Activated T-helper 1 cell treated with anti-CD3 and anti-CD28 coated beads, Interleukin-12 subunit alpha, Interleukin-12 subunit beta, Interleukin-2, Interleukin-4 antibody, amounts not matched to agents 30 ng/mL and 10 ng/mL and 1 ng/mL, durations not matched to agents 14 hours and 24 hours and 36 hours (primary cell): ENCODE data around the gene SEMA4D. TPM values are rescaled to one million over a fixed set of nuclear protein-coding genes. Genes with fewer than 3 reads are reported as not detected.
"Not testable (repeated sequence)": the region's sequence is repeated elsewhere in the genome, so short reads cannot be mapped to it uniquely, and the experiment has no call there.

ENCODE experiments used
- DNase-seq: peaks from one replicate; pipeline ENCODE4 v3.0.0; 2021; ENCODE audit warnings: low spot score
- H3K27ac Mint-ChIP-seq: one replicate; pipeline ENCODE4 v1.8.0; 2021; ENCODE audit warnings: mild to moderate bottlenecking, mixed read lengths
- H3K27me3 Mint-ChIP-seq: one replicate; pipeline ENCODE4 v1.8.0; 2022; ENCODE audit warnings: mild to moderate bottlenecking, moderate library complexity, mixed read lengths; ENCODE audit not compliant: insufficient read depth
- H3K36me3 Mint-ChIP-seq: one replicate; pipeline ENCODE4 v1.8.0; 2021; ENCODE audit warnings: low read depth, mixed read lengths
- H3K4me1 Mint-ChIP-seq: one replicate; pipeline ENCODE4 v1.8.0; 2021; ENCODE audit warnings: low read depth, mixed read lengths
- H3K4me3 Mint-ChIP-seq: one replicate; pipeline ENCODE4 v1.8.0; 2021; ENCODE audit warnings: mild to moderate bottlenecking, moderate library complexity, mixed read lengths
- H3K9me3 Mint-ChIP-seq: one replicate; pipeline ENCODE4 v1.8.0; 2021; ENCODE audit warnings: mixed read lengths
- intact Hi-C: fragments of 100-400 bp; cut with micrococcal nuclease; formaldehyde crosslinking; loops from one replicate; pipeline ENCODE4 v1.15.1; 2024
- total RNA-seq: library from RNA; stranded (reverse); gene quantifications from 2 replicates; pipeline ENCODE4 v1.2.3, GENCODE V29; 2022

Gene SEMA4D
- total RNA-seq, 1 donor from 2014 or later, result 388 TPM

DNA sequence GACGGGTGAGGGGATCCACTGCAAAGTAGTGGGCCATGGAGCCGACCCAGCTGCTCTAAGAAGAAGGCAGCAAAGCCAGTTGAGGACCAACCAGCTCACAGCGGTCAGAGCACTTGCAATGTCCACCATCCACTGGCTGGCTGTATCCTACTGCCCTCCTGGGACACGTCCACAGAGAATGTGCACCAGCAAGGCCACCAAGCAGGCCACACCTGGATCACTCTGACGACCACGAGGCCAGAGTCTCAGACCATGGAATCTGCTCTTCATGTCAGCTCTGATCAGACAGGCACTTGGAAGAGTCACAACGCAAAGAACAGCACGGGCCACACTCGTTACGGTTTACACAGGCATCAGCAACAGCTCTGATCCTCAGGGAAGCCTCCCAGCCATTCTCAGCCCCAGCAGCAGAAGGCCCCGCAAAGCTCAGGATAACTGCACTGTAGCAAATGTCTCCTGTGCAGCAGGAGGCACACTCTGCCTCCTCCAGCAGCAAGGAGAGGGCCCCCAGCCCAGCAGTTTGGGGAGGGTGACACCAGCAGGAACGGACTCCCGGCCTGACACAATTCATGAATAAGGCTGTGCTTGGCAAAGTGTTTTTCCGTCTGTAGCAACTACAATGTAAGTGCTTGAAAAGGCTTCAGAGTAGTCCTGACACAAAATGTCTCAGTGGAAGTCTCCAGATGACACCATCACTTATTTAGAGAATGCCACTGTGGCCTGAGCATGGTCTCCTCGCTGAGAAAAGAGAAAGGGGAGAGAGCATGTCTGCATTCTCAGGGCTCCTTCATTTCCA, 15.7 kb downstream of the SEMA4D start:
- peaks cover 91% of the 10 kb centered on the region for H3K4me1 Mint-ChIP-seq
- no peaks in the 10 kb centered on the region for H3K27me3 Mint-ChIP-seq
- intact Hi-C loops, result loop anchor here (1.0 kb wide), 2 partner anchors 8 to 54 kb away; no protein-coding TSS in a partner anchor
- DNase-seq, result no peak
- H3K36me3 Mint-ChIP-seq, result peaks cover 49% of the 10 kb centered on the region
- H3K27ac Mint-ChIP-seq, result peak overlapping the region; percentile 96
- no peaks in the 10 kb centered on the region for H3K9me3 Mint-ChIP-seq
- H3K4me3 Mint-ChIP-seq, result peak overlapping the region; percentile 81

- Mint-ChIP-seq H3K36me3 (peaks cover 54% of the 10 kb centered on the region), H3K4me3 (peak overlapping the region; percentile 81), H3K4me1 (peaks cover 91% of the 10 kb centered on the region), H3K27ac (peak overlapping the region; percentile 96), H3K27me3 (no peaks in the 10 kb centered on the region), H3K9me3 (no peaks in the 10 kb centered on the region)
- intact Hi-C loops, result no loop called here
- no peak for DNase-seq
Observed at GRCh38 chr9:89481538-89481915, 16.4 kb downstream of the SEMA4D start.

GRCh38 chr9:89480825-89481537, 16.9 kb downstream of the SEMA4D start:
- no peak for DNase-seq
- H3K27ac Mint-ChIP-seq, result peak overlapping the region; percentile 96
- peaks cover 91% of the 10 kb centered on the region for H3K4me1 Mint-ChIP-seq
- intact Hi-C loops, result no loop called here
- H3K9me3 Mint-ChIP-seq, result no peaks in the 10 kb centered on the region
- H3K4me3 Mint-ChIP-seq, result peak overlapping the region; percentile 81
- H3K36me3 Mint-ChIP-seq, result peaks cover 56% of the 10 kb centered on the region
- H3K27me3 Mint-ChIP-seq, result no peaks in the 10 kb centered on the region

DNA sequence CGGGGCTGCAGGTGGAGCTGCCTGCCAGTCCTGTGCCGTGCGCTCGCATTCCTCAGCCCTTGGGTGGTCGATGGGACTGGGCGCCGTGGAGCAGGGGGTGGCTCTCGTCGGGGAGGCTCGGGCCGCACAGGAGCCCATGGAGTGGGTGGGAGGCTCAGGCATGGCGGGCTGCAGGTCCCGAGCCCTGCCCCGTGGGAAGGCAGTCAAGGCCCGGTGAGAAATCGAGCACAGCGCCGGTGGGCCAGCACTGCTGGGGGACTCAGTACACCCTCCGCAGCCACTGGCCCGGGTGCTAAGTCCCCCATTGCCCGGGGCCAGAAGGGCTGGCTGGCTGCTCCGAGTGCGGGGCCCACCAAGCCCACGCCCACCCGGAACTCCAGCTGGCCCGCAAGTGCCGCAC, 17.5 kb downstream of the SEMA4D start:
- H3K9me3 Mint-ChIP-seq, DNase-seq, H3K27me3 Mint-ChIP-seq, intact Hi-C loops, H3K27ac Mint-ChIP-seq, H3K4me3 Mint-ChIP-seq: not testable (repeated sequence)
- Mint-ChIP-seq H3K4me1 (peaks cover 94% of the 10 kb centered on the region), H3K36me3 (peaks cover 59% of the 10 kb centered on the region)

DNA sequence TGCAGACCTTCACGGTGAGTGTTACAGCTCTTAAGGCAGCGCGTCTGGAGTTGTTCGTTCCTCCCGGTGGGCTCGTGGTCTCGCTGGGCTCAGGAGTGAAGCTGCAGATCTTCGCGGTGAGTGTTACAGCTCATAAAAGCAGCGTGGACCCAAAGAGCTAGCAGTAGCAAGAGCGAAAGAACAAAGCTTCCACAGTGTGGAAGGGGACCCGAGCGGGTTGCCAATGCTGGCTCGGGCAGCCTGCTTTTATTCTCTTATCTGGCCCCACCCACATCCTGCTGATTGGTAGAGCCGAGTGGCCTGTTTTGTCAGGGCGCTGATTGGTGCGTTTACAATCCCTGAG, 18.3 kb downstream of the SEMA4D start:
- Mint-ChIP-seq H3K4me1 (peaks cover 90% of the 10 kb centered on the region), H3K27ac (peak overlapping the region; percentile 96), H3K36me3 (peaks cover 59% of the 10 kb centered on the region), H3K4me3 (peak overlapping the region; percentile 89)
- intact Hi-C loops, result loop anchor here (5.0 kb wide), 1 partner anchor 503 kb away; no protein-coding TSS in a partner anchor
- not testable (repeated sequence) for DNase-seq, H3K27me3 Mint-ChIP-seq, H3K9me3 Mint-ChIP-seq

- no peaks in the 10 kb centered on the region for H3K9me3 Mint-ChIP-seq
- intact Hi-C loops, result loop anchor here (1.0 to 5.0 kb wide), 3 partner anchors 7 to 503 kb away; no protein-coding TSS in a partner anchor
- peak overlapping the region; percentile 96 for H3K27ac Mint-ChIP-seq
- peaks cover 60% of the 10 kb centered on the region for H3K36me3 Mint-ChIP-seq
- peak overlapping the region; percentile 89 for H3K4me3 Mint-ChIP-seq
- no peaks in the 10 kb centered on the region for H3K27me3 Mint-ChIP-seq
- no peak for DNase-seq
- H3K4me1 Mint-ChIP-seq, result peaks cover 90% of the 10 kb centered on the region
Observed at GRCh38 chr9:89478821-89479668, 18.9 kb downstream of the SEMA4D start.

DNA sequence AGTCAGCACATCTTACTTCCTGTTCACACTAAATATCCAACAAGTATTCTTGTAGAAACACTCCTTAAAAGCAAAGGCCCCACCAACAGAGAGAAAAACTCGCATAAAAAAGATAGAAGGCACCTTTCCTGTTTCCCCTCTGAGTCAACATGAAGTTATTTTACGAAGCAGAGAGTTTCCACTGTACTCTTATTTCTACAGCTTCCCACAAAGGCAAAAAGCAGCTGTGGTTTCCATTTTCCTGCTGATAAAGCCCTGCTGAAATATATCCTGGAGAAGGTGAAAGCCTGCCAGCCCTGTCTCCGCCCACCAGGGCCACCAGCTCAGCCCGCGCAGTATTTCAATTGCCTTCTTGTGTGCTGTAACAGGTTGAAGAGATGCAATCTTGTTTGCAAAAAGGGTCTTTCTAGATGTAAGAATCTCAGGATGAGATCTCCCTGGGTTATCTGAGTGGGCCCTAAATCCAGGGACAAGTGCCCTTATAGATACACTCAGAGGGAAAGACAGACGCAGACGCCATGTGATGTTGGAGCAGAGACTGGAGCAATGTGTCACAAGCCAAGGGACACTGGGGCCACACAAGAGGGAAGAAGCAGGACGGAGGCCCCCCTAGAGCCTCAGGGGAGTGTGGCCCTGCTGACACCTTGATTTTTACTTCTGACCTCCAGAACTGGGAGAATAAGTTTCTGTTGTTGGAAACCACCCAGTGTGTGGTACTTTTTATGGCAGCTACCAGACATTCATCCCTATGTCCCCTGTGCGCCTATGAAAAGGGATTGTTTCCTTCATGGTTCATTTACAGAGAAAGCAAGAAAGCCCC, 19.9 kb downstream of the SEMA4D start:
- peak; percentile 47 for DNase-seq
- Mint-ChIP-seq H3K4me3 (peak overlapping the region; percentile 89), H3K36me3 (peaks cover 69% of the 10 kb centered on the region), H3K27me3 (no peaks in the 10 kb centered on the region), H3K27ac (peak overlapping the region; percentile 96), H3K4me1 (peaks cover 90% of the 10 kb centered on the region), H3K9me3 (no peaks in the 10 kb centered on the region)
- intact Hi-C loops, result loop anchor here (1.0 to 5.0 kb wide), 9 partner anchors 8 to 504 kb away; no protein-coding TSS in a partner anchor

- no peak for DNase-seq
Observed at GRCh38 chr9:89477384-89477783, 20.5 kb downstream of the SEMA4D start.

GRCh38 chr9:89476546-89476945, 21.4 kb downstream of the SEMA4D start:
- intact Hi-C loops, result loop anchor here (5.0 kb wide), 1 partner anchor 506 kb away; no protein-coding TSS in a partner anchor
- H3K4me3 Mint-ChIP-seq, result peak overlapping the region; percentile 89
- DNase-seq, result no peak

More at GRCh38 chr9:89477384-89477783, 20.5 kb downstream of the SEMA4D start:
- peak overlapping the region; percentile 89 for H3K4me3 Mint-ChIP-seq
- intact Hi-C loops, result loop anchor here (1.0 to 5.0 kb wide), 7 partner anchors 13 to 505 kb away; no protein-coding TSS in a partner anchor
- H3K36me3 Mint-ChIP-seq, result peaks cover 74% of the 10 kb centered on the region
- no peaks in the 10 kb centered on the region for H3K27me3 Mint-ChIP-seq
- peak overlapping the region; percentile 96 for H3K27ac Mint-ChIP-seq
- H3K4me1 Mint-ChIP-seq, result peaks cover 90% of the 10 kb centered on the region
- H3K9me3 Mint-ChIP-seq, result no peaks in the 10 kb centered on the region

DNA sequence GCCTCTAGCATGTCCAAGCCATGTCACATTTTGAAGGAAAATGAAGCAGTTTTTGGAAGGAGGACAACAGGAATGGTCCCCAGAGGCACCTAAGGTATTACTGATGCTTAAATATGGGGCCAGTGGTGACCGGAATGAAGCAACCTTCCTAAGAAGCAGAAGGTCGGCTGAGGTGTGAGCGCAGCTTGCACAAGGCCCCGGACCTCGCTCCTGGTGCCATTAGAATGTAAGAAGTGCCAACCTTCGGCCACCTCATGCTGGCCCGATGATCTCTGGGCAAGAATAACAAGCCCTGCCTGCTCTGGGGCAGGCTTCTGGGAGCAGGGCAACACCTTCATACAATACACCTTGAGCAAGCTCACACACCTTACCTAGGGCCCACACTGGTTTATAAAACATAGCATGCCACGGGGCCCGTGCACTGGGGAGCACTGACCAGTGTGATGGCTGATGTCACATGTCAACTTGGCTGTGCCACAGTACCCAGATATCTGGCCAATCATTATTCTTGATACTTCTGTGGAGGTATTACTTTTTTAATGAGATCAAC, 21.9 kb downstream of the SEMA4D start:
- peaks cover 80% of the 10 kb centered on the region for H3K36me3 Mint-ChIP-seq
- peak overlapping the region; percentile 89 for H3K4me3 Mint-ChIP-seq
- H3K9me3 Mint-ChIP-seq, result no peaks in the 10 kb centered on the region
- DNase-seq, result no peak
- intact Hi-C loops, result loop anchor here (5.0 kb wide), 1 partner anchor 506 kb away; no protein-coding TSS in a partner anchor
- no peaks in the 10 kb centered on the region for H3K27me3 Mint-ChIP-seq
- peak overlapping the region; percentile 96 for H3K27ac Mint-ChIP-seq
- peaks cover 88% of the 10 kb centered on the region for H3K4me1 Mint-ChIP-seq

More at GRCh38 chr9:89476546-89476945, 21.4 kb downstream of the SEMA4D start:
- Mint-ChIP-seq H3K27ac (peak overlapping the region; percentile 96), H3K36me3 (peaks cover 78% of the 10 kb centered on the region), H3K9me3 (no peaks in the 10 kb centered on the region), H3K4me1 (peaks cover 88% of the 10 kb centered on the region), H3K27me3 (no peaks in the 10 kb centered on the region)

GRCh38 chr9:89474939-89475338, 23.0 kb downstream of the SEMA4D start:
- Mint-ChIP-seq H3K9me3 (no peaks in the 10 kb centered on the region), H3K4me3 (peak overlapping the region; percentile 16), H3K36me3 (peaks cover 87% of the 10 kb centered on the region), H3K4me1 (peaks cover 95% of the 10 kb centered on the region), H3K27me3 (no peaks in the 10 kb centered on the region), H3K27ac (peak overlapping the region; percentile 96)
- intact Hi-C loops, result loop anchor here (5.0 kb wide), 1 partner anchor 507 kb away; no protein-coding TSS in a partner anchor
- DNase-seq, result no peak
